ENCODE measurements around the gene PEPD.

DNA sequence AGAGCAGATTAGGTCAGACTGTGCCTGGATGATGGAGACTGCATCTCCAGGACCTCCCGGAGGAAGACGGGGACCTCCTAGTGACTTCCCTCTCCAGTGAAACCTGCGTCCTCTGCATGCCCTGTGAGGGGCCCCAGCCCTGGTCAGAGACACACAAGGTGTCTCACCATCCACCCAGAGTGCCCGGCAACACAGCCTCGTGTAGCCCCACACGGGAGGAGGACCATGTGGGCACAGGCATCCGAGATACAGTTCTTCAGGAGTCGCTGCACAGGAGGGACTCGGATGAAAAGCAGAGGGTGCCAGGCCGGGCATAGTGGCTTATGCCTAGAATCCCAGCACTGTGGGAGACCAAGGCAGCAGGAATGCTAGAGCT is 64.8 kb downstream of the PEPD start:
- TF ChIP-seq JUN (CRISPR knock-in tag; IDR thresholded peaks at IDR 0.05) (no peak), SP1 (CRISPR knock-in tag; conservative IDR thresholded peaks at IDR 0.05) (no peak)
- TF ChIP-seq, protein P1, sequence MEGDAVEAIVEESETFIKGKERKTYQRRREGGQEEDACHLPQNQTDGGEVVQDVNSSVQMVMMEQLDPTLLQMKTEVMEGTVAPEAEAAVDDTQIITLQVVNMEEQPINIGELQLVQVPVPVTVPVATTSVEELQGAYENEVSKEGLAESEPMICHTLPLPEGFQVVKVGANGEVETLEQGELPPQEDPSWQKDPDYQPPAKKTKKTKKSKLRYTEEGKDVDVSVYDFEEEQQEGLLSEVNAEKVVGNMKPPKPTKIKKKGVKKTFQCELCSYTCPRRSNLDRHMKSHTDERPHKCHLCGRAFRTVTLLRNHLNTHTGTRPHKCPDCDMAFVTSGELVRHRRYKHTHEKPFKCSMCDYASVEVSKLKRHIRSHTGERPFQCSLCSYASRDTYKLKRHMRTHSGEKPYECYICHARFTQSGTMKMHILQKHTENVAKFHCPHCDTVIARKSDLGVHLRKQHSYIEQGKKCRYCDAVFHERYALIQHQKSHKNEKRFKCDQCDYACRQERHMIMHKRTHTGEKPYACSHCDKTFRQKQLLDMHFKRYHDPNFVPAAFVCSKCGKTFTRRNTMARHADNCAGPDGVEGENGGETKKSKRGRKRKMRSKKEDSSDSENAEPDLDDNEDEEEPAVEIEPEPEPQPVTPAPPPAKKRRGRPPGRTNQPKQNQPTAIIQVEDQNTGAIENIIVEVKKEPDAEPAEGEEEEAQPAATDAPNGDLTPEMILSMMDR (IDR thresholded peaks at IDR 0.05): no peak
- TF ChIP-seq, protein P2, sequence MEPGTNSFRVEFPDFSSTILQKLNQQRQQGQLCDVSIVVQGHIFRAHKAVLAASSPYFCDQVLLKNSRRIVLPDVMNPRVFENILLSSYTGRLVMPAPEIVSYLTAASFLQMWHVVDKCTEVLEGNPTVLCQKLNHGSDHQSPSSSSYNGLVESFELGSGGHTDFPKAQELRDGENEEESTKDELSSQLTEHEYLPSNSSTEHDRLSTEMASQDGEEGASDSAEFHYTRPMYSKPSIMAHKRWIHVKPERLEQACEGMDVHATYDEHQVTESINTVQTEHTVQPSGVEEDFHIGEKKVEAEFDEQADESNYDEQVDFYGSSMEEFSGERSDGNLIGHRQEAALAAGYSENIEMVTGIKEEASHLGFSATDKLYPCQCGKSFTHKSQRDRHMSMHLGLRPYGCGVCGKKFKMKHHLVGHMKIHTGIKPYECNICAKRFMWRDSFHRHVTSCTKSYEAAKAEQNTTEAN (CRISPR knock-in tag; IDR thresholded peaks at IDR 0.05): no peak
- TF ChIP-seq, protein P3, sequence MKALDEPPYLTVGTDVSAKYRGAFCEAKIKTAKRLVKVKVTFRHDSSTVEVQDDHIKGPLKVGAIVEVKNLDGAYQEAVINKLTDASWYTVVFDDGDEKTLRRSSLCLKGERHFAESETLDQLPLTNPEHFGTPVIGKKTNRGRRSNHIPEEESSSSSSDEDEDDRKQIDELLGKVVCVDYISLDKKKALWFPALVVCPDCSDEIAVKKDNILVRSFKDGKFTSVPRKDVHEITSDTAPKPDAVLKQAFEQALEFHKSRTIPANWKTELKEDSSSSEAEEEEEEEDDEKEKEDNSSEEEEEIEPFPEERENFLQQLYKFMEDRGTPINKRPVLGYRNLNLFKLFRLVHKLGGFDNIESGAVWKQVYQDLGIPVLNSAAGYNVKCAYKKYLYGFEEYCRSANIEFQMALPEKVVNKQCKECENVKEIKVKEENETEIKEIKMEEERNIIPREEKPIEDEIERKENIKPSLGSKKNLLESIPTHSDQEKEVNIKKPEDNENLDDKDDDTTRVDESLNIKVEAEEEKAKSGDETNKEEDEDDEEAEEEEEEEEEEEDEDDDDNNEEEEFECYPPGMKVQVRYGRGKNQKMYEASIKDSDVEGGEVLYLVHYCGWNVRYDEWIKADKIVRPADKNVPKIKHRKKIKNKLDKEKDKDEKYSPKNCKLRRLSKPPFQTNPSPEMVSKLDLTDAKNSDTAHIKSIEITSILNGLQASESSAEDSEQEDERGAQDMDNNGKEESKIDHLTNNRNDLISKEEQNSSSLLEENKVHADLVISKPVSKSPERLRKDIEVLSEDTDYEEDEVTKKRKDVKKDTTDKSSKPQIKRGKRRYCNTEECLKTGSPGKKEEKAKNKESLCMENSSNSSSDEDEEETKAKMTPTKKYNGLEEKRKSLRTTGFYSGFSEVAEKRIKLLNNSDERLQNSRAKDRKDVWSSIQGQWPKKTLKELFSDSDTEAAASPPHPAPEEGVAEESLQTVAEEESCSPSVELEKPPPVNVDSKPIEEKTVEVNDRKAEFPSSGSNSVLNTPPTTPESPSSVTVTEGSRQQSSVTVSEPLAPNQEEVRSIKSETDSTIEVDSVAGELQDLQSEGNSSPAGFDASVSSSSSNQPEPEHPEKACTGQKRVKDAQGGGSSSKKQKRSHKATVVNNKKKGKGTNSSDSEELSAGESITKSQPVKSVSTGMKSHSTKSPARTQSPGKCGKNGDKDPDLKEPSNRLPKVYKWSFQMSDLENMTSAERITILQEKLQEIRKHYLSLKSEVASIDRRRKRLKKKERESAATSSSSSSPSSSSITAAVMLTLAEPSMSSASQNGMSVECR (CRISPR knock-in tag; IDR thresholded peaks at IDR 0.05; ENCODE audit: borderline replicate concordance): no peak
- TF ChIP-seq, protein P4, sequence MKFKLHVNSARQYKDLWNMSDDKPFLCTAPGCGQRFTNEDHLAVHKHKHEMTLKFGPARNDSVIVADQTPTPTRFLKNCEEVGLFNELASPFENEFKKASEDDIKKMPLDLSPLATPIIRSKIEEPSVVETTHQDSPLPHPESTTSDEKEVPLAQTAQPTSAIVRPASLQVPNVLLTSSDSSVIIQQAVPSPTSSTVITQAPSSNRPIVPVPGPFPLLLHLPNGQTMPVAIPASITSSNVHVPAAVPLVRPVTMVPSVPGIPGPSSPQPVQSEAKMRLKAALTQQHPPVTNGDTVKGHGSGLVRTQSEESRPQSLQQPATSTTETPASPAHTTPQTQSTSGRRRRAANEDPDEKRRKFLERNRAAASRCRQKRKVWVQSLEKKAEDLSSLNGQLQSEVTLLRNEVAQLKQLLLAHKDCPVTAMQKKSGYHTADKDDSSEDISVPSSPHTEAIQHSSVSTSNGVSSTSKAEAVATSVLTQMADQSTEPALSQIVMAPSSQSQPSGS (CRISPR knock-in tag; IDR thresholded peaks at IDR 0.05; ENCODE audit: borderline replicate concordance, low read depth): no peak
- TF ChIP-seq, protein P5, sequence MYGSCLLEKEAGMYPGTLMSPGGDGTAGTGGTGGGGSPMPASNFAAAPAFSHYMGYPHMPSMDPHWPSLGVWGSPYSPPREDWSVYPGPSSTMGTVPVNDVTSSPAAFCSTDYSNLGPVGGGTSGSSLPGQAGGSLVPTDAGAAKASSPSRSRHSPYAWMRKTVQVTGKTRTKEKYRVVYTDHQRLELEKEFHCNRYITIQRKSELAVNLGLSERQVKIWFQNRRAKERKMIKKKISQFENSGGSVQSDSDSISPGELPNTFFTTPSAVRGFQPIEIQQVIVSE (CRISPR knock-in tag; IDR thresholded peaks at IDR 0.05; ENCODE audit: borderline replicate concordance): no peak

Measured in WTC11 (cell line).